Right ventricle myocardium superior (tissue), 1 donor: ENCODE results near the gene CAPN8. TPM values are rescaled to one million over a fixed set of nuclear protein-coding genes. Genes with fewer than 3 reads are reported as not detected.

Source experiments
- ATAC-seq: fragments of 200-7000 bp; cut with Tn5 transposase; one replicate; pipeline ENCODE4 v1.9.1; 2020; ENCODE audit warnings: mild to moderate bottlenecking; ENCODE audit not compliant: poor library complexity
- DNase-seq: peaks from one replicate; pipeline ENCODE4 v3.0.0-alpha.2; 2020
- intact Hi-C: fragments of 100-400 bp; cut with DNase I; formaldehyde crosslinking; loops from one replicate; pipeline ENCODE4 v1.11.2; 2022
- total RNA-seq: library from RNA; stranded (reverse); fragmentation: NEBNext Ultra II Directional; extraction: Animal tissue kit (Norgen Biotek cat#: 25700); gene quantifications from one replicate; pipeline ENCODE4 v1.2.1, GENCODE V29; 2021
- donor health status: DM: no; HTN: yes; CAD: no; lungs with severe emphysema.

Gene CAPN8
- total RNA-seq, 1 donor from 2014 or later, result not detected

DNA sequence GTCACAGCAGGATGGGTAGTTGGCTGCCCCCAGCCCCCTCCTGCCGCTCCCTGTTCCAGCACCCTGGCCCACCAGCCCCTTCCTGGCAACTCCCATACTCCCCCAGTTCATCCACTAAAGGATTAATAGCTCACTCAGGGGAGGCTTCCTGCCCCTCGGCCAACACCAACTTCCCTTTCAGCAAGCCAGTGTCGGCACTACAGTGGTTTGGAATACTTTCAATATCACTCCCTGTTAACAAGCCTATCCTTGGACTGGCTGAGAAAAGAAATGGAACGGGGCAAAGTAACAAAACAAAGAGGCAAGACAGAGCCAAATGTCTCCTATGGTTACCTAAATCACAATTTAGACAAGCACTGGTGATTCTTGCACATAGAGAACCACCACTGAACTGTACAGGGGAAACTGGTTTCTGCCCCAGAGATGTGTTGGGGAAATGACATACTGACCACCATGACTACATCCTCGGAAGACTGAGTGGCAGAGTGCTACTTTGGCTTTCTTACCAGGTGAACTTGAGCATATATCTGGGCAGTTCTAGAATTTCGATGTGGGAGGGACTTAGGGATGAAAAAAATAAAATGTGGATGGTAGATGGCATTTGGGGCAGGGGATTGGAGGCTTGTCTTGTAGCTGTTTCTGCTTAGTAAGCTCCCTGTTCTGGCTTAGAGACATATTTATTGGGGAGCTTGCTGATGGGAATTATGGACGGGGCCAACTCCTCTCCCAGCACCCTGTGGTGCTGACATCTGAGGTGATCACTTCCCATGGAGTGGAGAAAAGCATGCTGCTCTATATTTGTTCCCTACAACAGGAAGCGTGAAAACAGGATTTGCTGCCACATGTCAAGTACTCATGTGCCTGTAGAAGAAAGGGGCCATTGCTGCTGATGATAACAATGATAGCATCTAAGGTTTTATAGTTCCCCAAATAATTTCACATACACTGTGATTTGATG lies 39.7 kb upstream of the CAPN8 start:
- intact Hi-C loops, result no loop called here
- DNase-seq (no peak), ATAC-seq (peak; percentile 71)

DNA sequence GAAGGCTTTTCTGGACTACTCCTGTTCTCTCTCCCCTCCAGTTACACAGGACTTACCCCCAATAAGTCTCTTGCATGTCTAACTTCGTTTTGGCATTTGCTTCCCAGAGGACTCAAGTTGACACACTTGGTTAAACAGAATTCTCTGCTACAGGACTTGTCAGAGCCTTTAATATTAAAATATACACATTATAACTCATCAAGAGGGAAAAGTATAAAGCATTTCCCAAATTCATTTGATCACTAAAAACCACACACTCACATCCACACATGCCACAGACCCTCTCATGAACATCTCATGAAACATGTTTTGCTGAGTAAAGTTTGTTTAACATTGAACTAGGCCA lies 38.1 kb upstream of the CAPN8 start:
- intact Hi-C loops, result no loop called here
- DNase-seq (no peak), ATAC-seq (no peak)

DNA sequence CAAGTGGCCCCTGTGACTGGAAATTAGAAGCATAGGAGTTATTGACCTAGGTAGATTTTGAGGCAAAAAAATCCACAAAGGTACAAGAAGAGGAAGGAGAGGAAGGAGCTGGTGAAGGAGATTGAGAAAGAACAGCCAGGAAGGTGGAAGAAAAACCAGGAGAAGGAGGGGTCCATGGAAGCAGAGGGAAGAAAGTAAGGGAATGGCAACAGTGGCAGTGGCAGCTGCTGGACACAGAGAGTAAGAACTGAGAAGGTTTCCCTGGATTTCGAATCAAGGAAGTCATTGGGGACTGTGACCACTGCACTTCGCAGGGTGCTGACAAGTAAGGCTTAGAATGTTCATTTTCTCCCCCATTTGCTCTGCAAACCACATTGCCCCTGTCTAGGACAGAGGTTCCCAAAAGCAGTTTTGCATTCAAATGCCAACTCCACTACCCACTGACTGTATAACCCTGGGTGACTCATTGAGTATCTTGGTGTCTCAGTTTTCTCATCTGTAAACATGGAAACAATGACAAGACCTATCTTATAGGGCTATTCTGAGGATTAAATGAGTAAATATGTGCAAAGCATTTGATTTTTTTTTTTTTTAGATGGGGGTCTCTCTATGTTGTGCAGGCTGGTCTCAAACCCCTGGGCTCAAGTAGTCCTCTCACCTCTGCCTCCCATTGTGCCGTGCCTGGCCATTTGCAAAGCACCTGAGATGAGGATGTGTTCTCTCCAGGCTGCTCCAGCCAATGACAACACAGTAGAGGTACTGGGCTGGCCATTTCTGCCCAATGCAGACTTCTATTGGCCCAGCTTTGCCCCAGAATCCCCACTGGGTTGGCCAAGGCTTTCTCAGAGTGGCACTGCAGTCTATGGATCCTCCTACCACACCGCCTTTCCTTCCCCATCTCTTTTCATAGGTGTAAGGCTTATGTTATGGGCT lies 37.5 kb upstream of the CAPN8 start:
- ATAC-seq, result no peak
- intact Hi-C loops, result no loop called here
- no peak for DNase-seq

DNA sequence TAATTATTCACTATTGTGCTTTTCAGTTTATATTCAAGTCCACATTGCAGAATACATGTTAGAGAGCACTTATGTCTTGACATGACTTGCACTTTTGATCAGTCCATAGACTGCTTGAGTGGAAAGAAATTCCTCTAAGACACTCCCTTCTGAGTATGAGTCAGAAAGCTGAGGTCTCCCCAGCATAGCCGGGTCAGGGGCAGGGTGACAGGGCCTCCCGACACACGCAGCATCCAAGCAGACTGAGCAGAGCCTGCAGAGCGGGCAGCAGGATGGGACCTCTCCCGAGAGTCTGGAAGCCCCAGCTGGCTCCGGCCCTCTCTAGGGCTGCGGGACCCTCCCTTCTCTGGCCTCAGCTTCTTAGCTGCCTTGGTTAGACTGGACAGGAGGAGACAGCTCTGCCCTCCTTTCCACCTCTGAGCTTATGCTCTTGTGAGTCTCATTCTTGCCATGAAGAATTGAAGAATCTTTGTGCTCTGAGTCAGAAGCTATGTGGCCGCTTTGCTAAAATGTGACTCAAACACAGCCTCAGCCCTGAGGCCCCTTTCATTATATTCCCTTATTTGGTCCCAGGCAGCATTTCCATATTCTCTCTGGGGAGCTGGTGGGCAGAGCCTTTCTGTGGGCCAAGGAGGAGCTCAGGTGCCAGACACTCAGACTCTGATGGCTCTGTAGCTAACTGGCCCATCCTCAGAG lies 35.6 kb upstream of the CAPN8 start:
- intact Hi-C loops, result no loop called here
- no peak for DNase-seq

DNA sequence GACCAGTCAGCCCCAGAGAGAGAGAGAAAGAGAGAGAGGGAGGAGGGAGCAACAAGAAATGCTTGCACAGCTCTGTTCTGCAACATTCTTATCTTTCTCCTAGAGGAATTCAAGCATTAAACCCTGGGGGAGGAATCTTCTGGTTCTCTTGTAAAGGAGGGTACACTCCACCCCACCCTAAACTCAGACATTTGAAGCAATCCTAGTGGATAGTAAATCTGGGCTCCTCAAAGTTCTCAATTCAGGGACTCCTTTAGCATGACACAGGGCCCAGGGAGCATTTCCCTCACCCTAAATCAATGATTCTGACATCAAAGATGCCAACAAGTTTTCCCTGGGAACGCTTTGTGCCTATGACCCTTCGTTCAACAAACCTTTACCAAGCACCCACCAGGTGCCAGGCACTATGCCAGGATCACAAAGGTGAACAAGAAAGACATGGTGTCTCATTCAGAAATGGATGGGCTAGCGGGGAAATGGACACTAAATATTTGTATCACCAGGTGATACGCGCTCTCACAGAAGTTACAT lies 35.0 kb upstream of the CAPN8 start:
- intact Hi-C loops, result no loop called here
- ATAC-seq, result no peak
- DNase-seq, result no peak

More for the DNA sequence above, 35.6 kb upstream of the CAPN8 start:
- ATAC-seq, result no peak

DNA sequence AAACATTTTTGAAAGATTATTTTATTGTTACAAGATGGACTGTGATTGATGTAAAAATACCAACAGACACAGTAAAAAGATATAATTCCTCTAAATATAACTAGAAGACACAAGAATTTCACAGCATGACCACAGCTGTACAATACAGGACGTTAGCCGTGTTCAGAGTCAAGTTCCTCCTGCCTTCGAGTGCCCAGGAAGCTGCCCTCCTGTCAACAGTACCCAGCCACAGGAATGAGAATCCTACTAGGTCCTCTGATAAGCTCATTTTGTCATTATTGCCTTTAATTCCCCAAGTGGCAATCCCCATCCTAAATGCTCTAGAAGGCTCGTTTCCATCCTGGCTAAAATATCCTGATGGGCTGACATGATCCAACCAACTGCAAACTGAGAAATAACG lies 30.4 kb upstream of the CAPN8 start:
- intact Hi-C loops, result no loop called here
- DNase-seq (no peak), ATAC-seq (no peak)

DNA sequence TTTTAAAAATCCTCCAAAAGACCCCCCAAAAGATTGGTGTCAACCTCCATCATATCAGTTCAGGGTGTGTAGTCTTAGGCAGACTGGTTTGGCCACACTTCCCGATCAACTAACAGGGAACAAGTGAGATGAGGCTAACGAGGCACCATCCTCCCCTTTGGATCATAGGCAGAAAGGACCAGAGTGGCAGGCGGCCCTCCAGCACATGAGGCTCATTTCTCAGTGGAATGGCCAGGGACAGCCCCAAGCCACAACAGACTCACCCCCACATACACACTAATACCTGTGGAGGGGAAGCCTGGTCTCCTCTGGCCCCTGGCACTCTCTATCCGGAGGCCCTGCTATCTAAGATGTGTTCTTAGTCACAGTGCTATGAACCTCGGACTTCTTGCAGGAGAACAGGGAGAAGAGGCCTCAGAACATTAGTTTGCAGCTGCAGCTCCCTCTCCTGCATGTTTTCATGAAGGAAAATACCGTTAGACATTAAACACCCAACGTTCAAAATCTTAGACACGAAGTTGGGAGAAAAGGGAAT lies 29.6 kb upstream of the CAPN8 start:
- ATAC-seq (no peak), DNase-seq (no peak)
- intact Hi-C loops, result no loop called here

DNA sequence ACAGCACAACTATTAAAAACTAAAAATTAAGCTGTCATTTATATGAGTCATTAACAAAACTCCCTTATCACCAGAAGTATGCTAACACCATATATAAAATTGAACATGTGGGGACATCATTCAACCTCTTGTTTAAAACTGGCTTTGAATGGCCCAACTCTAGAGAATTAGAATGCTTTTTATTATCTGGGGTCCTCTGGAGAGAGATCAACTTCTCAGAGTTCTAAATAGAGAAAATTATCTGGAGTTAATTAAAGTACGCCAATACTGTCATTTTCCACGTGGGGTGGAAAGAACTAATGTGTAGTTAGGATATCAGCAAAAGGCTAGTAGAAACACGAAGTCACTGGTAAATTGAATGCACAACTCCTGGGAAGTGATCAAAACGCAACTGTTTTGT lies 25.6 kb upstream of the CAPN8 start:
- intact Hi-C loops, result no loop called here
- no peak for DNase-seq
- ATAC-seq, result no peak

DNA sequence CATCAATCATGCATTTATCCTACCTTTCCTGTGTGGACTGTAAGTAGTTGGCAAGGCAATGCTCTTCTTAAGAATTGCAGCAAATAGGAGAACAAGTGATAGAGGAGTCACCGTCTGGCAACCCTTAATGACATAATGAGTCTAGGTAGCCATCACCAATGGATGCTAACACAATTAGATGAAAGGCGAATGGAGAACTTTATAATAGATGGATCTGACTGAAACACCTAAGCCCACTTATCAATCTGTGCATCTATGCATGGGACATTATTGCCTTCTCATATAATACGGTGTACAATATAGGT lies 18.9 kb upstream of the CAPN8 start:
- no peak for DNase-seq
- ATAC-seq, result no peak
- intact Hi-C loops, result loop anchor here (5.0 kb wide), 1 partner anchor 547 kb away; no protein-coding TSS in a partner anchor

DNA sequence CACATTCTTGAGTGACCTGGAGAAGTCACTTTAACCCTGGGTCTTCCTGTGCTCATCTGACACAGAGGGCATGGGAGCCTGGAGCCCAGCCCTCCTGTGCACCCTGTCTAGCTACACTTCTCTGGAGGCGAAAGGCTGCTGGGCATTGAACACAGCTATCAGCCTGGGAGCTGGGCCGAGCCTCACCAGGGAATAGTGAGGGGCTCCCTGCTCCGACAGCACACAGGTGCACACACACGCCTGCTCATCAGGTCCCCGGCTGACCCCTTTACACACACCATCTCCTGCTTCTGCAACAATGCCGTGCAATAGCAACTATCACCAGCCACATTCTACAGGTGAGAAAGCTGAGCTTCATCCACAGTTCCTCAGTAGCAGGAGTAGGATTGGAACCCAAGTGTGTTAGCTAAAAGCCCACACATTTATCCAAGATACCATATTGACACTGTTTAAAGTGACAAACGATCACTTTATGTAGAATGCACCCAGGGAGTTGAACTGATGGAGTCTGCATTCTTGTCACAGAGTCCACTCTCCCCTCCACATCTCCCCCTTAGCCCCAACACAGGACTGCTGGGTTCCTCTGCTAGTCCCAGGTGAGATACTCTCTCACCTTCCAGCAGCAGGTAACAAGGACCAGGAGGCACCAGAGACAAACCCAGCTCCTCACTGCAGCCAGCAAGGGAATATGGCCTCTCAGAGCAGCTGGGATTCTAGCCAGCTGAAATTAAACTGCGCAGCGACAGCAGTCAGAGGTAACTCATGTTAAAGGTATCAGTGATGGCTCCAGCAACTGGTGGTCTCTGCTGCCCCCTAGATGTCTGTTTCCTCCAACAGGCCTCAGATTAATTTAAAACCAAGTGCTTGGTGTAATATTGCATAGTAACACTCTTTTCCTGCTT lies 18.3 kb upstream of the CAPN8 start:
- peak; percentile 59 for ATAC-seq
- intact Hi-C loops, result loop anchor here (5.0 kb wide), 1 partner anchor 547 kb away; no protein-coding TSS in a partner anchor
- peak; percentile 49 for DNase-seq

DNA sequence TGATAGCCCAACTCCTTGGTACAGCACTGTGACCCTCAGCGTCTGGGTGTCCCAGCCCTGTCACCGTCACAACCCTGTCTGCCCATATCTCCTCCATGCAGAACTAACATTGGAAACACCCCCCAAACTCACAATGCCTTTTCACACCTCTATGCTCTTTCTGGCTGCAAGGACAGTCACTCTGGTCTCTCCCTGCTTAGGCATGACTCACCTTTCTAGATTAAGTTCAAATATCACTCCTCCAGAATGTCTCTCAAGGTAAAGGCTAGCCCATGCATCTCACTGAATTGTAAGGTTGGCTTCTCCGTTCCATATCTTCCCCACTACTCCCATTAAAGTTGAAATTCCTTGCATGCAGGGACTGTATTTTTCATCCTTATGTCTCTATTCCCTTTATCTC lies 17.0 kb upstream of the CAPN8 start:
- no peak for DNase-seq
- intact Hi-C loops, result loop anchor here (5.0 kb wide), 1 partner anchor 545 kb away; no protein-coding TSS in a partner anchor
- ATAC-seq, result no peak

DNA sequence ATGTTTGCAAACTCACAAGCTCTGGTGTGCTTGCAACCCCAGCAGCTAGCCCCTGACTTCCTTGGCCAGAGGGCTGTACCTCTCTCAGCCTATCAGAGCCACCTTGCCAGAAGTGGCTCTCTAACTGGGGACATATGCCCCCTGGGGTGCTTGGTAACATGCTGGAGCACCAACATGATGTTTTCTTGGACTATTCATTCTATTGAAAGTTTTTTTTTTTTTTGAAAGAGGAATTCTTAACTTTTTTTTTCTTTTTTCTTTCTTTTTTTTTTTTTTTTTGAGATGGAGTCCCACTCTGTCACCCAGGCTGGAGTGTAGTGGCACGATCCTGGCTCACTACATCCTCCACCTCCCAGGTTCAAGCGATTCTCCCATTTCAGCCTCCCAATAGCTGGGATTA lies 14.7 kb upstream of the CAPN8 start:
- ATAC-seq, result no peak
- DNase-seq, result no peak
- intact Hi-C loops, result loop anchor here (5.0 kb wide), 1 partner anchor 543 kb away; no protein-coding TSS in a partner anchor

DNA sequence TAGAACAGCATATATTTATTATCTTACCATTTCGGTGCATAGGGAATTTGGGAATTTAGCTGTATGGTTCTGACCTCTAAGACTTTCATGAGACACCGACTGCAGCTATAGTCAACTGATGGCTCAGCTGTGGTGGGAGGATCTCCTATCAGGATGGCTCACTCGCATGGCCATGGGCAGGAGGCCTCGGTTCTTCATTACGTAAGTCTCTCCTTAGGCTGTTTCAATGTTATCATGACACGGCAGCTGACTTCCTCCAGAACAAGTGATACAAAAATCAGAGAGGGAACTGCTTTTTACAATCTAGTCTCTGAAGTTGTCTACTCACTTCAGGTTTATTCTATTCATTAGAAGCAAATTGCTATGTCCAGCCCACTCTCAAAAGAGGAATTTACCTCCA lies 13.3 kb upstream of the CAPN8 start:
- intact Hi-C loops, result no loop called here
- DNase-seq (no peak), ATAC-seq (no peak)

DNA sequence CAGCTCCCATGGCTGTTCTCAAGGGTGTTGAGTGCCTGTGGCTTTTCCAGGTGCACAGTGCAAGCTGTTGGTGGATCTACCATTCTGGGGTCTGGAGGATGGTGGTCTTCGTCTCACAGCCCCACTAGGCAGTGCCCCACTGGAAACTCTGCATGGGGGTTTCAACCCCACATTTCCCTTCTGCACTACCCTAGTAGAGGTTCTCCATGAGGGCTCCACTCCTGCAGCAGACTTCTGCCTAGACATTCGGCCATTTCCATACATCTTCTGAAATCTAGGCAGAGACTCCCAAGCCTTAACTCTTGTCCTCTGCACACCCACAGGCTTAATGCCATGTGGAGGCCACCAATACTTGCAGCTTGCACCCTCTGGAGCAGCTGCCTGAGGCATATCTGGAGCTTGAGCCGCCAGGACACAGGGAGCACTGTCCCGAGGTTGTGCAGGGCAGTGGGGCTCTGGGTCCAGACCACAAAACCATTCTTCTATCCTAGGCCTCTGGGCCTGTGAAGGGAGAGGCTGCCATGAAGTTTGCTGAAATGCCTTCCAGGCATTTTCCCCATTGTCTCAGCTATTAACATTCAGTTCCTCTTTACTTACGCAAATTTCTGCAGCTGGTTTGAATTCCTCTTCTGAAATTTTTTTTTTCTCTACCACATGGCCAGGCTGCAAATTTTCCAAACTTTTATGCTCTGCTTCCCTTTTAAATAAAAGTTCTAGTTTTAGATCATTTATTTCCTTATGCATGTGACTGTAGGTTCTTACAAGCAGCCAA lies 8.8 kb upstream of the CAPN8 start:
- DNase-seq (no peak), ATAC-seq (no peak)
- intact Hi-C loops, result no loop called here

DNA sequence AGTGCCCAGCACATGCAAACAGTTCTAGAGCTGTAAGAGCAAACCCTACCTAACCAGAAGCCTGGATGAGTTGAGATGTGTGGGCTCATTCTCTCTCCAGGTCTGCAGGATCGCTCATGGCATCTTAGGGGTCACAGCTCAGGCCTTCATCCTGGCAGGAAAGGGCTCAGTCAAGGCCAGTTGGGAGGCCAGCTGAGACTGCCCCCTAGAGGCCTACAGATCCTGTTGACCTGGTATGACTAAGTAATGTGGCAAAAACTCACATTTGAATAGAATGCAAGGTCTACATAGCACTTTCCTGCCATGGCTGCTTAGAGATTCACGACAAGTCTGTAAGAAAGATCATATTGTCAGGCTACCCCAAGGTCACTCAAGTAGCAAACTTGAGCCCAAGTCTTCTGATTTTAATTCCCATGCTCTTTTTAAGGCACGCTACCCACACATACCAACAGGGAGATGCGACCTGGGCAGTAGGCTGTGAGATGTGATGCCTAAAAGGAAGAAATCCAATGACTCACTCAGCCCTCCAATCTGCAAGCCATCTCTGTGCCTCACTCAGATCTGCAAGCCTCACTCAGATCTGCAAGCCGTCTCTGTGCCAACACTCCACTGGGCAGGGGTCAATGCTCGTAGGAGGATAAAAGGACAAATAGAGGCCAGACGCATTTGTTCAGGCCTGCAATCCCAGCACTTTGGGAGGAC lies 5.1 kb upstream of the CAPN8 start:
- no peak for ATAC-seq
- intact Hi-C loops, result no loop called here
- no peak for DNase-seq

DNA sequence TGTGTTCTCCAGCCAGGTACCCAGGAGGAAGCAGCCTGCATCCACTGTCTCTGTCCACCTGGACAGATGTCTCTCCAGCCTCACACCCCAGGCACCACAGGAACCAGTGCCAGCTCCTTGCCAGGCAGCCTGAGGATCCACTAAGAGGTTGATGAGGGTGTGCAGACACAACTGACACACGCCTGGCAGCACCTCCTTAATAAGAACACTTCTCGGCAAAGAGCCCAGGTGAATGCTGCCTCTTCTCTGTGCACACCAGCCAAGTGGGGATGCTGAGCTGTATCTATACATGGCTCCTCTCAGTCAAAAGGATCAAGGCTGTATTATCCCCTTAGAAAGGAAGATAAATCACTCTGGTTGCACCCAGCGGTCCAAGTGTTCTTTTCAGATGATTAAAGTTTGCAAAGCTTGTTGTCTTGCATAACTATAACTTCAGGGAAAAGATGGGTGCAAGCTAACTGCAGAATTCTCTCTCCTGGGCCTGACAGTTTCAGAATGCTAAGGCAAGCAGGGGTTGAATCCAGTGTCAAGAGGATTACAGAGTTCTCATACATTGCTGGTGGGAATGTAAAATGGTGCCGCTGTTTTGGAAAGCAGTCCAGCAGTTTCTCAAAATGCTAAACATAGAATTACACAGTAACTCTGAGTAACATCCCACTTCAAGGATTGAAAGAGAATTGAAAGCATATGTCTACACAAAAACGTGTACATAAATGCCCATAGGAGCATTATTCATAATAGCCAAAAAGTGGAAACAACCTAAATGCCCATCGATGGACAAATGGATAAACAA lies 3.7 kb upstream of the CAPN8 start:
- intact Hi-C loops, result no loop called here
- ATAC-seq (no peak), DNase-seq (no peak)
